Uterus (tissue), 4 donors: ENCODE measurements around the gene ZNF337. TPM values are rescaled to one million over a fixed set of nuclear protein-coding genes. Genes with fewer than 3 reads are reported as not detected.

Source experiments
- DNase-seq, 2 donors: peaks; one replicate each; pipeline ENCODE4 v3.0.0-alpha.2; 2019 to 2020
- H3K27ac ChIP-seq, 2 donors: fragments of 200-600 bp; sonication (generic); 1 replicate in 1 of 2; 2 replicates in 1 of 2; pipeline ENCODE4 v1.5.1; 2016 to 2018
- H3K27me3 ChIP-seq, 2 donors: fragments of 200-600 bp; sonication (generic); one replicate each; pipeline ENCODE4 v1.5.1; 2018 to 2019; ENCODE audit warnings: control low read depth in 1 of 2
- H3K36me3 ChIP-seq, 2 donors: fragments of 200-600 bp; sonication (generic); one replicate each; pipeline ENCODE4 v1.5.1; 2019; ENCODE audit warnings: control low read depth in 1 of 2
- H3K4me1 ChIP-seq, 2 donors: fragments of 200-600 bp; sonication (generic); one replicate each; pipeline ENCODE4 v1.5.1; 2018 to 2019; ENCODE audit warnings: control low read depth in 1 of 2
- H3K4me3 ChIP-seq, 2 donors: fragments of 200-600 bp; sonication (generic); 1 replicate in 1 of 2; 2 replicates in 1 of 2; pipeline ENCODE4 v1.5.1; 2018 to 2019; ENCODE audit warnings: mild to moderate bottlenecking in 1 of 2
- H3K9me3 ChIP-seq, 2 donors: fragments of 200-600 bp; sonication (generic); one replicate each; pipeline ENCODE4 v1.5.1; 2019; ENCODE audit warnings: control low read depth in 1 of 2
- CTCF ChIP-seq, 4 experiments: fragments of 200-600 bp in 2 of 4; fragments of 450-650 bp in 2 of 4; sonication (generic) in 2 of 4; IDR thresholded peaks; one replicate each; pipeline ENCODE4 v1.5.1; 2016 to 2019; ENCODE audit warnings: antibody characterized with exemption in 4 of 4, mild to moderate bottlenecking in 2 of 4, moderate library complexity in 1 of 4
- POLR2A ChIP-seq, 2 donors: fragments of 450-650 bp; IDR thresholded peaks; one replicate each; pipeline ENCODE4 v1.6.1; 2016; ENCODE audit warnings: antibody characterized with exemption in 2 of 2, mild to moderate bottlenecking in 1 of 2, moderate library complexity in 1 of 2
- intact Hi-C: fragments of 100-400 bp; cut with DNase I; formaldehyde crosslinking; loops from one replicate; pipeline ENCODE4 v1.15.1; 2023; ENCODE audit warnings: low total_unique reads
- total RNA-seq, 4 donors: library from RNA; depleted of rRNA in 3 of 4; stranded (reverse); fragments of >200 nt in 3 of 4; gene quantifications; one replicate each; pipeline versions ENCODE4 v1.1.0 to v1.2.4, GENCODE V29; 2014 to 2023
- donor health status: DM: yes; HTN: yes; CAD: no.

Gene ZNF337
- total RNA-seq, 4 donors from 2014 or later: 2.6 to 32.4 (median 19.0) TPM

GRCh38 chr20:25739615-25740320 lies 43.1 kb upstream of the ZNF337 start:
- intact Hi-C loops: no loop called here
- no peak overlapping the region for H3K27ac ChIP-seq
- no peak for DNase-seq
- no peaks in the 10 kb centered on the region for H3K27me3 ChIP-seq
- H3K36me3 ChIP-seq: no peaks in the 10 kb centered on the region
- no peaks in the 10 kb centered on the region for H3K4me1 ChIP-seq
- H3K9me3 ChIP-seq: no peaks in the 10 kb centered on the region
- TF ChIP-seq CTCF (IDR thresholded peaks at IDR 0.05) (no peak), POLR2A (IDR thresholded peaks at IDR 0.05) (no peak)
- no peak overlapping the region for H3K4me3 ChIP-seq

GRCh38 chr20:25738198-25738597 lies 41.5 kb upstream of the ZNF337 start:
- no peak overlapping the region for H3K4me3 ChIP-seq
- no peak overlapping the region for H3K27ac ChIP-seq
- no peak for DNase-seq
- intact Hi-C loops: no loop called here
- no peaks in the 10 kb centered on the region for H3K9me3 ChIP-seq
- no peaks in the 10 kb centered on the region for H3K27me3 ChIP-seq
- no peaks in the 10 kb centered on the region for H3K36me3 ChIP-seq
- no peaks in the 10 kb centered on the region for H3K4me1 ChIP-seq
- TF ChIP-seq CTCF (IDR thresholded peaks at IDR 0.05): no peak
- no peak for TF ChIP-seq POLR2A (IDR thresholded peaks at IDR 0.05)

- no peak overlapping the region for H3K27ac ChIP-seq
- intact Hi-C loops: no loop called here
- no peaks in the 10 kb centered on the region for H3K27me3 ChIP-seq
- H3K4me1 ChIP-seq: no peaks in the 10 kb centered on the region
- H3K4me3 ChIP-seq: no peak overlapping the region
- no peak for TF ChIP-seq POLR2A (IDR thresholded peaks at IDR 0.05)
- no peak for DNase-seq
- H3K9me3 ChIP-seq: no peaks in the 10 kb centered on the region
- no peaks in the 10 kb centered on the region for H3K36me3 ChIP-seq
These were observed 37.2 kb upstream of the ZNF337 start for GRCh38 chr20:25733903-25734302.

- no peaks in the 10 kb centered on the region for H3K36me3 ChIP-seq
- H3K4me1 ChIP-seq: no peaks in the 10 kb centered on the region
- intact Hi-C loops: no loop called here
- peaks cover 0 to 14% of the 10 kb centered on the region in 2 donors for H3K9me3 ChIP-seq
- H3K4me3 ChIP-seq: no peak overlapping the region
- H3K27ac ChIP-seq: no peak overlapping the region
- no peaks in the 10 kb centered on the region for H3K27me3 ChIP-seq
- TF ChIP-seq POLR2A (IDR thresholded peaks at IDR 0.05): no peak
- DNase-seq: no peak
These were observed 34.2 kb upstream of the ZNF337 start for GRCh38 chr20:25730862-25731261.

GRCh38 chr20:25726357-25726756 lies 29.7 kb upstream of the ZNF337 start:
- intact Hi-C loops: no loop called here
- DNase-seq: no peak
- no peak overlapping the region for H3K27ac ChIP-seq
- H3K4me1 ChIP-seq: no peaks in the 10 kb centered on the region
- no peaks in the 10 kb centered on the region for H3K27me3 ChIP-seq
- no peaks in the 10 kb centered on the region for H3K36me3 ChIP-seq
- H3K9me3 ChIP-seq: peaks cover 0 to 19% of the 10 kb centered on the region in 2 donors
- no peak for TF ChIP-seq POLR2A (IDR thresholded peaks at IDR 0.05)
- no peak for TF ChIP-seq CTCF (IDR thresholded peaks at IDR 0.05)
- H3K4me3 ChIP-seq: no peak overlapping the region

GRCh38 chr20:25725639-25726038 lies 29.0 kb upstream of the ZNF337 start:
- no peaks in the 10 kb centered on the region for H3K27me3 ChIP-seq
- DNase-seq: no peak
- no peak overlapping the region for H3K4me3 ChIP-seq
- H3K9me3 ChIP-seq: peaks cover 0 to 19% of the 10 kb centered on the region in 2 donors
- H3K4me1 ChIP-seq: no peaks in the 10 kb centered on the region
- no peaks in the 10 kb centered on the region for H3K36me3 ChIP-seq
- intact Hi-C loops: no loop called here
- no peak for TF ChIP-seq POLR2A (IDR thresholded peaks at IDR 0.05)
- TF ChIP-seq CTCF (IDR thresholded peaks at IDR 0.05): no peak
- no peak overlapping the region for H3K27ac ChIP-seq
